Measurements from ENCODE around the gene CSRNP3. TPM values are rescaled to one million over a fixed set of nuclear protein-coding genes. Genes with fewer than 3 reads are reported as not detected.

Gene CSRNP3
- total RNA-seq, 1 experiment from 2014 or later = 0.05 TPM

GRCh38 chr2:165500816-165501215, 31.3 kb downstream of the CSRNP3 start:
- H3K27me3 ChIP-seq (ENCODE audit: insufficient read depth, low read length) = no peaks in the 10 kb centered on the region
- intact Hi-C loops (cut with micrococcal nuclease) = no loop called here
- RAD21 ChIA-PET (ENCODE audit: low non-redundant PET in 1 of 2, low total read pairs in 2 of 2, uncharacterized antibody in 2 of 2, unreplicated experiment in 2 of 2) = no interaction called here
- H4K20me1 ChIP-seq (ENCODE audit: insufficient read depth) = no peaks in the 10 kb centered on the region
- no peaks in the 10 kb centered on the region for H3K79me2 ChIP-seq (ENCODE audit: insufficient read depth, low read length)
- no peak for TF ChIP-seq CEBPB (IDR thresholded peaks at IDR 0.05; ENCODE audit: low read depth)
- no peak for TF ChIP-seq POLR2A (IDR thresholded peaks at IDR 0.05; ENCODE audit: borderline replicate concordance, extremely low read depth, insufficient read depth, insufficient read length)
- H3K9ac ChIP-seq (ENCODE audit: low read length) = no peak overlapping the region
- no peaks in the 10 kb centered on the region for H3K4me1 ChIP-seq (ENCODE audit: control insufficient read depth in 1 of 2, insufficient read depth in 2 of 2, low read length in 2 of 2)
- CTCF ChIA-PET = no interaction called here
- POLR2A ChIA-PET = no interaction called here
- H3K36me3 ChIP-seq (ENCODE audit: control insufficient read depth in 1 of 2, insufficient read depth in 2 of 2, low read length in 2 of 2) = no peaks in the 10 kb centered on the region
- no peak overlapping the region for H3K4me3 ChIP-seq (replicated peaks in 1 of 2; ENCODE audit: low read depth in 1 of 2, low read length in 2 of 2)
- no peaks in the 10 kb centered on the region for H3K9me3 ChIP-seq (ENCODE audit: control insufficient read depth in 1 of 2, insufficient read depth in 1 of 2, low read depth in 1 of 2, low read length in 2 of 2)
- ATAC-seq (no peak), DNase-seq (ENCODE audit: low read depth, low spot score) (no peak)
- no peak overlapping the region for H2AFZ ChIP-seq (ENCODE audit: low read depth, low read length, poor library complexity, severe bottlenecking)
- H3K4me2 ChIP-seq (ENCODE audit: low read length) = no peak overlapping the region
- no peaks in the 10 kb centered on the region for H3K9me2 ChIP-seq (ENCODE audit: insufficient read depth)
- BruUV-seq (replicated peaks) = no TSS peak
- no peak overlapping the region for H3K27ac ChIP-seq (ENCODE audit: low read depth, low read length)

GRCh38 chr2:165505514-165505913, 36.0 kb downstream of the CSRNP3 start:
- H3K36me3 ChIP-seq (ENCODE audit: control insufficient read depth in 1 of 2, insufficient read depth in 2 of 2, low read length in 2 of 2) = no peaks in the 10 kb centered on the region
- TF ChIP-seq SRF (IDR thresholded peaks at IDR 0.05; ENCODE audit: low read depth) = no peak
- no peak for TF ChIP-seq EZH2 (IDR thresholded peaks at IDR 0.05)
- TF ChIP-seq ATF3 (IDR thresholded peaks at IDR 0.05) = no peak
- TF ChIP-seq MAX (IDR thresholded peaks at IDR 0.05) = no peak
- TF ChIP-seq CEBPB (IDR thresholded peaks at IDR 0.05; ENCODE audit: low read depth) = no peak
- TF ChIP-seq FOSL1 (IDR thresholded peaks at IDR 0.05; ENCODE audit: low read depth) = no peak
- TF ChIP-seq EGR1 (IDR thresholded peaks at IDR 0.05; ENCODE audit: low read depth) = no peak
- TF ChIP-seq, protein P1, sequence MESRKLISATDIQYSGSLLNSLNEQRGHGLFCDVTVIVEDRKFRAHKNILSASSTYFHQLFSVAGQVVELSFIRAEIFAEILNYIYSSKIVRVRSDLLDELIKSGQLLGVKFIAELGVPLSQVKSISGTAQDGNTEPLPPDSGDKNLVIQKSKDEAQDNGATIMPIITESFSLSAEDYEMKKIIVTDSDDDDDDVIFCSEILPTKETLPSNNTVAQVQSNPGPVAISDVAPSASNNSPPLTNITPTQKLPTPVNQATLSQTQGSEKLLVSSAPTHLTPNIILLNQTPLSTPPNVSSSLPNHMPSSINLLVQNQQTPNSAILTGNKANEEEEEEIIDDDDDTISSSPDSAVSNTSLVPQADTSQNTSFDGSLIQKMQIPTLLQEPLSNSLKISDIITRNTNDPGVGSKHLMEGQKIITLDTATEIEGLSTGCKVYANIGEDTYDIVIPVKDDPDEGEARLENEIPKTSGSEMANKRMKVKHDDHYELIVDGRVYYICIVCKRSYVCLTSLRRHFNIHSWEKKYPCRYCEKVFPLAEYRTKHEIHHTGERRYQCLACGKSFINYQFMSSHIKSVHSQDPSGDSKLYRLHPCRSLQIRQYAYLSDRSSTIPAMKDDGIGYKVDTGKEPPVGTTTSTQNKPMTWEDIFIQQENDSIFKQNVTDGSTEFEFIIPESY (IDR thresholded peaks at IDR 0.05; ENCODE audit: extremely low read depth, insufficient replicate concordance, low read length) = no peak
- no peak for TF ChIP-seq ZNF274 (IDR thresholded peaks at IDR 0.05; ENCODE audit: low read depth, low read length)
- no peak for TF ChIP-seq SIN3A (IDR thresholded peaks at IDR 0.05; ENCODE audit: low read depth)
- no peak for TF ChIP-seq SP1 (IDR thresholded peaks at IDR 0.05; ENCODE audit: low read depth)
- no peak for TF ChIP-seq ELF1 (IDR thresholded peaks at IDR 0.05; ENCODE audit: borderline replicate concordance, low read depth)
- TF ChIP-seq RAD21 (IDR thresholded peaks at IDR 0.05; ENCODE audit: low read depth) = no peak
- no peak for TF ChIP-seq YY1 (IDR thresholded peaks at IDR 0.05; ENCODE audit: extremely low read depth, insufficient replicate concordance, low read depth, low read length)
- TF ChIP-seq EZH2phosphoT487 (IDR thresholded peaks at IDR 0.05; ENCODE audit: borderline replicate concordance) = no peak
- TF ChIP-seq ZFX (IDR thresholded peaks at IDR 0.05) = no peak
- no peak for TF ChIP-seq POLR2AphosphoS5 (IDR thresholded peaks at IDR 0.05; ENCODE audit: low read depth, low read length)
- TF ChIP-seq, protein P2, sequence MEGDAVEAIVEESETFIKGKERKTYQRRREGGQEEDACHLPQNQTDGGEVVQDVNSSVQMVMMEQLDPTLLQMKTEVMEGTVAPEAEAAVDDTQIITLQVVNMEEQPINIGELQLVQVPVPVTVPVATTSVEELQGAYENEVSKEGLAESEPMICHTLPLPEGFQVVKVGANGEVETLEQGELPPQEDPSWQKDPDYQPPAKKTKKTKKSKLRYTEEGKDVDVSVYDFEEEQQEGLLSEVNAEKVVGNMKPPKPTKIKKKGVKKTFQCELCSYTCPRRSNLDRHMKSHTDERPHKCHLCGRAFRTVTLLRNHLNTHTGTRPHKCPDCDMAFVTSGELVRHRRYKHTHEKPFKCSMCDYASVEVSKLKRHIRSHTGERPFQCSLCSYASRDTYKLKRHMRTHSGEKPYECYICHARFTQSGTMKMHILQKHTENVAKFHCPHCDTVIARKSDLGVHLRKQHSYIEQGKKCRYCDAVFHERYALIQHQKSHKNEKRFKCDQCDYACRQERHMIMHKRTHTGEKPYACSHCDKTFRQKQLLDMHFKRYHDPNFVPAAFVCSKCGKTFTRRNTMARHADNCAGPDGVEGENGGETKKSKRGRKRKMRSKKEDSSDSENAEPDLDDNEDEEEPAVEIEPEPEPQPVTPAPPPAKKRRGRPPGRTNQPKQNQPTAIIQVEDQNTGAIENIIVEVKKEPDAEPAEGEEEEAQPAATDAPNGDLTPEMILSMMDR (IDR thresholded peaks at IDR 0.05 in 2 of 3, conservative IDR thresholded peaks at IDR 0.05 in 1 of 3; ENCODE audit: borderline replicate concordance in 1 of 3, insufficient read depth in 1 of 3, low read depth in 2 of 3, low read length in 2 of 3) = no peak
- intact Hi-C loops (cut with micrococcal nuclease) = no loop called here
- ATAC-seq (no peak), DNase-seq (ENCODE audit: low read depth, low spot score) (no peak)
- ChIA-PET RAD21 (ENCODE audit: low non-redundant PET in 1 of 2, low total read pairs in 2 of 2, uncharacterized antibody in 2 of 2, unreplicated experiment in 2 of 2) (no interaction called here), CTCF (no interaction called here), POLR2A (no interaction called here)
- no peak overlapping the region for H3K27ac ChIP-seq (ENCODE audit: low read depth, low read length)
- no peaks in the 10 kb centered on the region for H3K9me2 ChIP-seq (ENCODE audit: insufficient read depth)
- no peaks in the 10 kb centered on the region for H4K20me1 ChIP-seq (ENCODE audit: insufficient read depth)
- no peak overlapping the region for H3K9ac ChIP-seq (ENCODE audit: low read length)
- BruUV-seq (replicated peaks) = no TSS peak
- H3K79me2 ChIP-seq (ENCODE audit: insufficient read depth, low read length) = no peaks in the 10 kb centered on the region
- no peak overlapping the region for H2AFZ ChIP-seq (ENCODE audit: low read depth, low read length, poor library complexity, severe bottlenecking)
- no peak overlapping the region for H3K4me2 ChIP-seq (ENCODE audit: low read length)
- no peak overlapping the region for H3K4me3 ChIP-seq (replicated peaks in 1 of 2; ENCODE audit: low read depth in 1 of 2, low read length in 2 of 2)
- no peaks in the 10 kb centered on the region for H3K9me3 ChIP-seq (ENCODE audit: control insufficient read depth in 1 of 2, insufficient read depth in 1 of 2, low read depth in 1 of 2, low read length in 2 of 2)
- H3K27me3 ChIP-seq (ENCODE audit: insufficient read depth, low read length) = peaks cover 12% of the 10 kb centered on the region
- no peaks in the 10 kb centered on the region for H3K4me1 ChIP-seq (ENCODE audit: control insufficient read depth in 1 of 2, insufficient read depth in 2 of 2, low read length in 2 of 2)
